Glutamatergic neuron (in vitro differentiated cells): ENCODE results near the gene NFIX. TPM values are rescaled to one million over a fixed set of nuclear protein-coding genes. Genes with fewer than 3 reads are reported as not detected.

ENCODE experiments used
- DNase-seq: peaks from one replicate; pipeline ENCODE4 v3.0.0; 2022
- H3K27ac Mint-ChIP-seq: one replicate; pipeline ENCODE4 v1.8.0; 2020; ENCODE audit warnings: mild to moderate bottlenecking, mixed read lengths, inconsistent platforms; ENCODE audit not compliant: unreplicated experiment
- H3K27me3 Mint-ChIP-seq: one replicate; pipeline ENCODE4 v1.8.0; 2020; ENCODE audit warnings: mild to moderate bottlenecking, moderate library complexity, mixed read lengths, inconsistent platforms; ENCODE audit not compliant: unreplicated experiment
- H3K36me3 Mint-ChIP-seq: one replicate; pipeline ENCODE4 v1.8.0; 2020; ENCODE audit warnings: mild to moderate bottlenecking, mixed read lengths, inconsistent platforms; ENCODE audit not compliant: unreplicated experiment
- H3K4me1 Mint-ChIP-seq: one replicate; pipeline ENCODE4 v1.8.0; 2020; ENCODE audit warnings: mild to moderate bottlenecking, low read depth, mixed read lengths, inconsistent platforms; ENCODE audit not compliant: unreplicated experiment
- H3K4me3 Mint-ChIP-seq: one replicate; pipeline ENCODE4 v1.8.0; 2020; ENCODE audit warnings: mild to moderate bottlenecking, mixed read lengths, inconsistent platforms; ENCODE audit not compliant: unreplicated experiment
- H3K9me3 Mint-ChIP-seq: one replicate; pipeline ENCODE4 v1.8.0; 2020; ENCODE audit warnings: mild to moderate bottlenecking, moderate library complexity, mixed read lengths, inconsistent platforms; ENCODE audit not compliant: unreplicated experiment
- CTCF ChIP-seq: fragments of 200-600 bp; sonication (generic); IDR thresholded peaks from one replicate; pipeline ENCODE4 v1.5.0; 2021; ENCODE audit not compliant: partially characterized antibody, unreplicated experiment
- total RNA-seq: library from RNA; stranded (reverse); fragmentation: NEBNext Ultra II Directional; extraction: Animal tissue kit (Norgen Biotek cat#: 25700); gene quantifications from one replicate; pipeline ENCODE4 v1.2.1, GENCODE V29; 2021; ENCODE audit not compliant: unreplicated experiment

Gene NFIX
- total RNA-seq, 1 donor from 2014 or later = 2.4 TPM

GRCh38 chr19:13016628-13017305, 21.5 kb downstream of the NFIX start:
- no peak overlapping the region for H3K4me3 Mint-ChIP-seq
- no peaks in the 10 kb centered on the region for H3K36me3 Mint-ChIP-seq
- DNase-seq = no peak
- peaks cover 41% of the 10 kb centered on the region for H3K27me3 Mint-ChIP-seq
- no peak overlapping the region for H3K27ac Mint-ChIP-seq
- H3K4me1 Mint-ChIP-seq = peaks cover 20% of the 10 kb centered on the region
- peaks cover 4% of the 10 kb centered on the region for H3K9me3 Mint-ChIP-seq
- TF ChIP-seq CTCF = no peak

- Mint-ChIP-seq H3K27ac (no peak overlapping the region), H3K4me3 (peak overlapping the region; percentile 3), H3K9me3 (peaks cover 7% of the 10 kb centered on the region), H3K27me3 (peaks cover 38% of the 10 kb centered on the region), H3K4me1 (peaks cover 27% of the 10 kb centered on the region), H3K36me3 (no peaks in the 10 kb centered on the region)
- TF ChIP-seq CTCF = no peak
- DNase-seq = no peak
These were observed 22.2 kb downstream of the NFIX start for GRCh38 chr19:13017306-13018034.

GRCh38 chr19:13018035-13018914, 23.0 kb downstream of the NFIX start:
- Mint-ChIP-seq H3K4me3 (peak overlapping the region; percentile 10), H3K27me3 (peaks cover 36% of the 10 kb centered on the region), H3K4me1 (peaks cover 29% of the 10 kb centered on the region), H3K9me3 (peaks cover 7% of the 10 kb centered on the region), H3K27ac (no peak overlapping the region), H3K36me3 (no peaks in the 10 kb centered on the region)
- TF ChIP-seq CTCF = no peak
- DNase-seq = no peak

GRCh38 chr19:13019332-13019731, 24.1 kb downstream of the NFIX start:
- no peak for DNase-seq
- H3K4me3 Mint-ChIP-seq = no peak overlapping the region
- no peaks in the 10 kb centered on the region for H3K36me3 Mint-ChIP-seq
- peaks cover 34% of the 10 kb centered on the region for H3K4me1 Mint-ChIP-seq
- peaks cover 36% of the 10 kb centered on the region for H3K27me3 Mint-ChIP-seq
- no peak for TF ChIP-seq CTCF
- no peak overlapping the region for H3K27ac Mint-ChIP-seq
- H3K9me3 Mint-ChIP-seq = peaks cover 9% of the 10 kb centered on the region
